Activated CD4-positive, alpha-beta T cell treated with anti-CD3 and anti-CD28 coated beads for 36 hours (primary cell): Measurements from ENCODE around the gene NUDT22. TPM values are rescaled to one million over a fixed set of nuclear protein-coding genes. Genes with fewer than 3 reads are reported as not detected.
A peak's percentile ranks its signal among the peaks of the same experiment; 100 is the strongest.

Source experiments
- ATAC-seq: fragments of 200-7000 bp; cut with Tn5 transposase; one replicate; pipeline ENCODE4 v1.10.0; 2021; ENCODE audit warnings: mild to moderate bottlenecking, moderate library complexity
- CTCF ChIA-PET: fragments of 350-600 bp; sonication (Branson Sonifier 250); formaldehyde crosslinking; loops from one replicate; lab custom pipeline; 2021; ENCODE audit warnings: antibody characterized with exemption; lab: Charles Lee
- POLR2A ChIA-PET: fragments of 350-600 bp; sonication (Branson Sonifier 250); formaldehyde crosslinking; loops from one replicate; lab custom pipeline; 2021; ENCODE audit warnings: antibody characterized with exemption, inconsistent platforms; lab: Charles Lee
- DNase-seq: peaks from one replicate; pipeline ENCODE4 v3.0.0-alpha.2; 2020
- H3K27ac Mint-ChIP-seq: one replicate; pipeline ENCODE4 v1.8.0; 2021; ENCODE audit warnings: mixed read lengths
- H3K27me3 Mint-ChIP-seq: one replicate; pipeline ENCODE4 v1.8.0; 2021; ENCODE audit warnings: mixed read lengths
- H3K36me3 Mint-ChIP-seq: one replicate; pipeline ENCODE4 v1.8.0; 2021; ENCODE audit warnings: low read depth, mixed read lengths
- H3K4me1 Mint-ChIP-seq: one replicate; pipeline ENCODE4 v1.8.0; 2021; ENCODE audit warnings: mixed read lengths
- H3K4me3 Mint-ChIP-seq: one replicate; pipeline ENCODE4 v1.8.0; 2021; ENCODE audit warnings: mild to moderate bottlenecking, moderate library complexity, mixed read lengths
- H3K9me3 Mint-ChIP-seq: one replicate; pipeline ENCODE4 v1.8.0; 2021; ENCODE audit warnings: low read depth, mixed read lengths
- intact Hi-C, 2 experiments: fragments of 100-400 bp; cut with DNase I in 1 of 2; cut with micrococcal nuclease in 1 of 2; formaldehyde crosslinking; loops; one replicate each; pipeline versions ENCODE4 v1.14.2 to v1.15.1; 2022 to 2024; cut with DNase I, micrococcal nuclease
- total RNA-seq, 2 experiments: library from RNA; stranded (reverse); gene quantifications; one replicate each; pipeline ENCODE4 v1.2.3, GENCODE V29; 2021

The NUDT22 gene, protein sequence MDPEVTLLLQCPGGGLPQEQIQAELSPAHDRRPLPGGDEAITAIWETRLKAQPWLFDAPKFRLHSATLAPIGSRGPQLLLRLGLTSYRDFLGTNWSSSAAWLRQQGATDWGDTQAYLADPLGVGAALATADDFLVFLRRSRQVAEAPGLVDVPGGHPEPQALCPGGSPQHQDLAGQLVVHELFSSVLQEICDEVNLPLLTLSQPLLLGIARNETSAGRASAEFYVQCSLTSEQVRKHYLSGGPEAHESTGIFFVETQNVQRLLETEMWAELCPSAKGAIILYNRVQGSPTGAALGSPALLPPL
- total RNA-seq = 10 to 100 TPM; 61.8 to 74.1 TPM

DNA sequence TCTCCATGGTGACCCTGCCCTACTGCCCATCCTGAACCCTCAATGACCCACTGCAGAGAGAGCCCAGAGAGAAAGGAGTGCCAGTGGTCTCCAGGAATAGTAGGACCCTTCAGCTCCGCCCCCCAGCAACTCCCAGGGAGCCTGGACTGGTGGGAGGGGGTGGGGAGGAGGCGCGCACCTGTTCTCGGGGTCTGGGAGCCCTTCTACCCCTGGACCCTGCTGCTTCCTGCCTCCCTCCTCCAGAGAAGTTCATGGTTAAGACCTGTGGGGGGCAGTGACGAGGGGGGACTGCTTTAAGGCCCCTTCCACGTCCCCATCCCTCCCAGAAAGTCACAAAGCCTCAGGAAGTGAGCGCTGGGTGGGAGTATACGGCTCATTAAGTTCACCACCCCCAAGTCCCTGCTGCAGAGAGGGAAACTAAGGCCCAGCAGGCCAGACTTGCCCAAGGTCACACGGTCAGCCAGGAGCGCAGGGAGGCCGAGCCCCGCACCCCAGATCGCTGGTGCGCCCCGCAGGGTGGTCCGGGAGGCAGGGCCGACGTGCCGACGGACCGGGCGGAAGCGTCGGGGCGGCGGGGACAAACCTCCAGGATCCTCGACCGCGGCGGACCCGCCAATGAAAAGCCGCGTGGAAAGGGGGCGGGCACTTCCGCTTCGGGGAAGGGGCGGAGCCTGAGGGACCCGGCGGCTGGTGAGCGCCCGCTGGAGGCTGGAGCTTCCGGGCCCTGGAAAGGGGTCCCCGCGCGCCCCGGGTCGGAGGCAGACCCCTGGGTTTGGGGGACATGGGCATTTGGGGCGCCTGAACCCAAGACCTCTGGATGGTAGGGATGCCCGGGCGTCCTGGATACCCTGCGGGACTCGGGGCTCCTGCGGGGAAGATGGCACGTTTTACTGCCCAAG lies at the start of gene NUDT22, which contains the start of gene TRPT1:
NUDT22 (plus strand) TSS at position 667 of the 899 bp plus-strand sequence. CDS start 379 bp downstream, outside the sequence.
TRPT1 (minus strand) TSS at position 579 of the 899 bp plus-strand sequence; CDS start at position 253, 326 bp downstream.
- Mint-ChIP-seq H3K36me3 (peaks cover 15% of the 10 kb centered on the region), H3K9me3 (no peaks in the 10 kb centered on the region), H3K4me3 (peak within 1 kb of the TSS; percentile 87), H3K4me1 (peaks cover 32% of the 10 kb centered on the region), H3K27ac (peak within 1 kb of the TSS; percentile 85), H3K27me3 (no peaks in the 10 kb centered on the region)
- intact Hi-C loops = loop anchor here (1.0 to 2.0 kb wide), 11 partner anchors 15 to 92 kb away; partner anchors contain the start of genes FKBP2 (in 2 of the 2), STIP1 (in 2 of the 2), ESRRA (in 1 of the 2) and GPR137 (in 1 of the 2)
- POLR2A ChIA-PET = interaction anchor here (0.6 to 4.4 kb wide), 6 partner anchors 15 to 275 kb away, joined by 3 to 28 read pairs (median 5); partner anchors contain the start of genes FERMT3, FKBP2, PRDX5 and STIP1
- DNase-seq (peak; percentile 96), ATAC-seq (peak; percentile 72)
- CTCF ChIA-PET = interaction anchor here (0.6 to 2.5 kb wide), 9 partner anchors 8 to 91 kb away, joined by 3 to 30 read pairs (median 4); partner anchors contain the start of gene FERMT3

DNA sequence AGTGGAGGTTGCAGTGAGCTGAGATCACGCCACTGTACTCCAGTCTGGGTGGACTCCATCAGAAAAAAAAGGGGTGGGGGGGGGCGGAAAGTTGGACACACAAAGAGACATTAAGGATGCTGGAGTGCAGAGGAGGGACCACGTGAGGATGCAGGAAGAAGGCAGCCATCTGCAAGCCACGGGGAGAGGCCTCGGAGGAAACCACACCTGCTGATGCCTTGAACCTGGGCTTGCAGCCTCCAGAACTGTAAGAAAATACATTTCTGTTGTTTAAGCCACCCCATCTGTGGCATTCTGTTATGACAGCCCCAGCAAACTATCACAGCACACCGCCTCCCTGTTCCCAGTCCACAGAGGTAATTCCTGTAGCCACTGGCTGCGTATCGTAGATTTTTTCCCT lies 49.3 kb upstream of the NUDT22 start:
- Mint-ChIP-seq H3K9me3 (peaks cover 4% of the 10 kb centered on the region), H3K4me3 (no peak overlapping the region), H3K4me1 (peaks cover 28% of the 10 kb centered on the region), H3K27ac (peak overlapping the region; percentile 42), H3K36me3 (peaks cover 15% of the 10 kb centered on the region), H3K27me3 (no peaks in the 10 kb centered on the region)
- intact Hi-C loops = no loop called here
- DNase-seq = no peak
- POLR2A ChIA-PET = no interaction called here
- CTCF ChIA-PET = interaction anchor here (1.6 kb wide), 1 partner anchor 9 kb away, joined by 8 read pairs; the partner anchor contains the start of gene STIP1
- no peak for ATAC-seq

DNA sequence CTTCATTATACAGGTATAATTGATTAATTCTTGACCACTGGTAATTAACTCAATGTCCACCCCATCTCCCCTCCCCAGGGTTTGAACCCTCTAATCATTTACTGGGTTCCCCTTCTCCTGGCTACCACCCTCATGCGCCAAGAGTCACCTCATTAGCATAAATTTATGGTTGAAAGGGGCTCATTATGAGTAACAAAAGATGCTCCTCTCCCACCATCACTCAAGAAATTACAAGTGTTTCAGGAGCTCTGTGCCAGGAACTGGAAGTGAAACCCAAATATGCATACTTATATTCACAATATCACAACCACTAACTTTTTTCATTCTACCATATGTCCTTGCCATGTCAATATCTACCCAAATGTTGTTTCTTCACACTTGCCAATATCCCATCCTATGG lies 47.9 kb upstream of the NUDT22 start:
- DNase-seq (no peak), ATAC-seq (peak; percentile 48)
- ChIA-PET CTCF (interaction anchor here (0.7 to 1.0 kb wide), 2 partner anchors 25 to 176 kb away, joined by 3 read pairs; no protein-coding TSS in a partner anchor), POLR2A (interaction anchor here (0.5 to 0.6 kb wide), 2 partner anchors 9 to 11 kb away, joined by 3 read pairs; no protein-coding TSS in a partner anchor)
- H3K9me3 Mint-ChIP-seq = peaks cover 4% of the 10 kb centered on the region
- H3K27ac Mint-ChIP-seq = no peak overlapping the region
- no peaks in the 10 kb centered on the region for H3K27me3 Mint-ChIP-seq
- intact Hi-C loops = no loop called here
- H3K4me1 Mint-ChIP-seq = peaks cover 36% of the 10 kb centered on the region
- peaks cover 15% of the 10 kb centered on the region for H3K36me3 Mint-ChIP-seq
- H3K4me3 Mint-ChIP-seq = no peak overlapping the region

DNA sequence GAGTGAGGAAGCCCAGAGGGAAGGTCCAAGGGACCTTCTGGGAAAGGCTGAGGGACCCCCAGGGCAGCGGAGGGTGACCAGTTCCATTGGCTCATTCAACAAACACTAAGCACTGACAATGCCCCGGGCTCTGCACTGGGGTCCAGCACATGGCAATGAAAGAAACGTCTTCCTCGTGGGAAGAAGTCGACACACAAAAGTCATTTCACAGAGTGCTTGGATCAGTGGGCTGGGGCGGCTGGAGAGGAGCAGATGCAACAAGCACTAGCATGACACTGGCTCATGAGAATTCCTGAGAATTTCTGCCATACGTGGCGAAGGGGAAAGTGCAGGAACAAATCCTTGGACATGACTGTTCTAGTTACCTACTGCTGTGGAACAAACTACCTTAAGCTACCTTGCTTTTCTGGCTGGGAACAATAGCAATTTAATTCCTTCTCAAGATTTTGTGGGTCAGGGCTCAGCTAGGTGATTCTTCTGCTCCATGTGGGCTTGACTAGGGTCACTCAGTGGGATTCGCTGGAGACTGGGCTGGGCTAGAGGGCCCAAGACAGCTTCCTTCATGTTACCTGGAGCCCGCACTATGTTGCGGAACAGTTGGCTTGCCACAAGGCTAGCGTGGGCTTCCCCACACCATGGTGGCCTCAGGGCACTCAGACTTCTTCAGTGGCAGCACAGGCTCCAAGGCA lies 47.0 kb upstream of the NUDT22 start:
- no peaks in the 10 kb centered on the region for H3K27me3 Mint-ChIP-seq
- peaks cover 2% of the 10 kb centered on the region for H3K9me3 Mint-ChIP-seq
- no peak overlapping the region for H3K27ac Mint-ChIP-seq
- intact Hi-C loops = no loop called here
- ChIA-PET POLR2A (no interaction called here), CTCF (interaction anchor here (1.1 kb wide), 1 partner anchor 95 kb away, joined by 3 read pairs; no protein-coding TSS in a partner anchor)
- DNase-seq = no peak
- H3K4me3 Mint-ChIP-seq = no peak overlapping the region
- ATAC-seq = no peak
- peaks cover 11% of the 10 kb centered on the region for H3K36me3 Mint-ChIP-seq
- H3K4me1 Mint-ChIP-seq = peaks cover 45% of the 10 kb centered on the region

DNA sequence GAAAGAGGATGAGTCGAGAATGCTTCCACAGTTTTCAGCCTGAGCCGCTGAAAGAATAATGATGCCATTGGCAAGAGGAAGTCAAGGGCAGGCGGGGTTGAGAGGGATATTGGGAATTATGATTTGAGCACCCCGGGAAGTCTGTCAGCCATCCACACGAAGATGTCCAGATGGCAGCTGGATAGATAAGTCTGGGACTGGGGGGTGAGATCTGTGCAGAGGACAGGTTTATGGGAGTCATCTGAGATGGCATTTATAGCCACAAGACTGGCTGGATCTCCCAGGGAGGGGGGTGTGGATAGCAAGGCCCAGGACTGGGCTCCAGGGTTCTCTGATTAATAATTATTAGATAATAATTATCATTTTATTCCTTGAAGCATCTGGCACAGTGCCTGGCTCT lies 45.2 kb upstream of the NUDT22 start:
- no peak overlapping the region for H3K4me3 Mint-ChIP-seq
- no peak for DNase-seq
- intact Hi-C loops = loop anchor here in 1 of 2 experiments (10.0 kb wide), 1 partner anchor 1296 kb away; the partner anchor contains the start of gene SLC3A2
- H3K9me3 Mint-ChIP-seq = no peaks in the 10 kb centered on the region
- ChIA-PET POLR2A (interaction anchor here (0.6 kb wide), 1 partner anchor 25 kb away, joined by 6 read pairs; no protein-coding TSS in a partner anchor), CTCF (interaction anchor here (1.3 kb wide), 1 partner anchor 268 kb away, joined by 3 read pairs; no protein-coding TSS in a partner anchor)
- no peak overlapping the region for H3K27ac Mint-ChIP-seq
- peaks cover 8% of the 10 kb centered on the region for H3K36me3 Mint-ChIP-seq
- H3K4me1 Mint-ChIP-seq = peaks cover 47% of the 10 kb centered on the region
- ATAC-seq = no peak
- H3K27me3 Mint-ChIP-seq = no peaks in the 10 kb centered on the region

DNA sequence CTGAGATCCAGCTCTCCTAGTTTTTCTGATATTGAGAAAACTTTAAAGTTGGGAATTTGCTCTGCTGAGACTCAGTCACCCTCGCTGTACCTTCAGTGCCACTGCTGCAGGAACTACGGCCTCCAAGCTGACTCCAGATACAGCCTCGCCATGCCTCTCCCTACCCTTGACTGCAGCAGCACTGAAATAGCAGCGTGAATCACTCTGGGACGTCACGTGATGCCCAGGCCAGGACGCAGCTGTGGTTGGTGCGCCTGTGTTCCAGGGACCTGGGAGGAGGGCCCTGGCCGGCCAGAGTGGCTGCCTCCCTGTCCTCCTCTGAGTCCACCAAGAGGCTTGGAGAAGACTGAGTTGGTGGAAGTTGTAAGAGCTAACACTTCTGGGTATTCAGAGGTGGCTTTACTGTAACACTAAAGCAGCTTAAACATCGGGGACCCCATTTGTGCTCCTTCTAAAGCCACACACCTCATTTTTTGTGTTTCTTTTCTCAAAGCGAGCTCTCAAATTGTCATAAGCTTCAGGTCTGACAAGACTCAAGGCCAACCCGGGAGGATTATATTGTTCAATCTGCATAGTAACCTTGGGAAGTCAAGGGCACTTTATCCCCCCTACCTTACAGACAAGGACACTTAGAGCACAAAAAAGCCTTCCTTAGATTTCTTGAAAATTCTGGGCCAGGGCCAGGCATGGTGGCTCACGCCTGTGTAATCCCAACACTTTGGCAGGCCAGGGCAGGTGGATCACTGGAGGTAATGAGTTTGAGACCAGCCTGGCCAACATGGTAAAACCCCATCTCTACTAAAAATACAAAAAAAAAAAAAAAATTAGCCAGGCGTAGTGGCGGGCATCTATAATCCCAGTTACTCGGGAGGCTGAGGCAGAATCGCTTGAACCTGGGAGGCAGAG lies 44.3 kb upstream of the NUDT22 start:
- Mint-ChIP-seq H3K27me3 (no peaks in the 10 kb centered on the region), H3K36me3 (peaks cover 8% of the 10 kb centered on the region), H3K4me1 (peaks cover 45% of the 10 kb centered on the region), H3K27ac (peak overlapping the region; percentile 42), H3K9me3 (no peaks in the 10 kb centered on the region), H3K4me3 (no peak overlapping the region)
- ATAC-seq = no peak
- intact Hi-C loops = loop anchor here in 1 of 2 experiments (10.0 kb wide), 1 partner anchor 1297 kb away; the partner anchor contains the start of gene SLC3A2
- peak; percentile 81 for DNase-seq
- ChIA-PET POLR2A (interaction anchor here (0.6 to 0.7 kb wide), 2 partner anchors 26 to 1340 kb away, joined by 4 to 6 read pairs; no protein-coding TSS in a partner anchor), CTCF (interaction anchor here (0.6 to 1.3 kb wide), 2 partner anchors 267 to 688 kb away, joined by 3 read pairs; no protein-coding TSS in a partner anchor)

DNA sequence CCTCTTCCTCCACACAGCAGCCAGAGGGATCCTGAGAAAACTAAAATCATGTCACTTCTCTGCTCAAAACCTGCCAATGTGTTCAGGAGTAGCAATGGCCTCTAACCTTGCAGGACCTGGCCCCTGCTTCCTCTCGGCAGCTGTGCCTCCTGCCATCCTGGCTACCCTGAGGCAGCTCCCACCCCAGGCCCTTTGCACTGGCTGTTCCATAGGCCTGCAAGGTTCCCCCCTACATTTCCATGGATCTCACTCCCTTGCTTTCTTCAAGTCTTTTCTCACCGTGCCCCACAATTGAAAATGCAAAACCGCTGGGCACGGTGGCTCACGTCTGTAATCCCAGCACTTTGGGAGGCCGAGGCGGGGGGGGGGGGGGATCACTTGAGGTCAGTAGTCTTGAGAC lies 42.2 kb upstream of the NUDT22 start:
- ChIA-PET POLR2A (no interaction called here), CTCF (interaction anchor here (0.7 to 0.9 kb wide), 2 partner anchors 21 to 212 kb away, joined by 3 to 4 read pairs; no protein-coding TSS in a partner anchor)
- no peak for DNase-seq
- Mint-ChIP-seq H3K27me3 (no peaks in the 10 kb centered on the region), H3K4me1 (peaks cover 34% of the 10 kb centered on the region), H3K9me3 (no peaks in the 10 kb centered on the region), H3K4me3 (no peak overlapping the region), H3K27ac (no peak overlapping the region), H3K36me3 (peaks cover 5% of the 10 kb centered on the region)
- intact Hi-C loops = loop anchor here (2.0 to 10.0 kb wide), 4 partner anchors 17 to 1299 kb away; partner anchors contain the start of genes MACROD1 (in 2 of the 2), RTN3 (in 1 of the 2), SF1 (in 1 of the 2) and SLC3A2 (in 1 of the 2)
- ATAC-seq = no peak

DNA sequence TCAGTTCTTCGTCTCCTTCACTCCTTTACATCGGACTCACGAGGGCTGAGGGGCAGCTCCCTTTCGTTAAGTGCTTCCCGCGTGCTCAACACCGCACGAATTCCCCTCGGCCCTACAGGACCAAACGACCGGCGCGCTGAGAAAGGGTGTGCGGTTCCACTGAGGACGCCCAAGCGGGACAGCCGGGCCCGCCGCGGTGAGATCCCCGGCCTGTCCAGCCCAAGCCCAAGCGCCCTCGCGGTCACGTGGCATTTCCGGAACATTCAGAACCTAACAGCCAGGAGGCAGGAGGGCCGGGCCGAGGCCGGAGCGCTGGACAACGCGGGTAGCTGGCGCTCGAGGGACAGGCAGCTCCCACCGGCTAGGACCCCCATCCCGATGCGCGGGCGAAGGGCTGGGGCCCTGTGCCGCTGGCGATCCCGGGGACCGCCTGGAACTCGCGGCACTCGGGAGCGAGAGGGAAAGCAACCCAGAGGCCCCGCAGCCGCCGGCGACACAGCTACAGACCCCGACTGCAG lies 40.8 kb upstream of the NUDT22 start:
- DNase-seq = no peak
- ATAC-seq = no peak
- peaks cover 12% of the 10 kb centered on the region for H3K36me3 Mint-ChIP-seq
- POLR2A ChIA-PET = interaction anchor here (0.9 to 2.3 kb wide), 9 partner anchors 9 to 1432 kb away, joined by 3 to 24 read pairs (median 3); partner anchors contain the start of genes FERMT3, PPP1R14B, PRDX5 and TRMT112
- no peak overlapping the region for H3K4me3 Mint-ChIP-seq
- H3K27me3 Mint-ChIP-seq = no peaks in the 10 kb centered on the region
- peaks cover 40% of the 10 kb centered on the region for H3K4me1 Mint-ChIP-seq
- peak overlapping the region; percentile 92 for H3K27ac Mint-ChIP-seq
- CTCF ChIA-PET = interaction anchor here (0.6 to 3.9 kb wide), 10 partner anchors 9 to 340 kb away, joined by 3 to 40 read pairs (median 4); partner anchors contain the start of genes FERMT3, FKBP2, PRDX5 and TRMT112
- H3K9me3 Mint-ChIP-seq = no peaks in the 10 kb centered on the region
- intact Hi-C loops = loop anchor here (1.0 to 10.0 kb wide), 13 partner anchors 18 to 1458 kb away; partner anchors contain the start of genes MACROD1 (in 2 of the 2), COX8A (in 1 of the 2), DNAJC4 (in 1 of the 2) and ESRRA (in 1 of the 2)
